ENCODE data around the gene THUMPD1.
"Not testable (repeated sequence)": the region's sequence is repeated elsewhere in the genome, so short reads cannot be mapped to it uniquely, and the experiment has no call there.

The THUMPD1 gene

GRCh38 chr16:20749474-20749873, 7.9 kb upstream of the THUMPD1 start:
- no peak for DNase-seq (ENCODE audit: low read depth in 4 of 4, low spot score in 1 of 4)

GRCh38 chr16:20747030-20747816, 5.6 kb upstream of the THUMPD1 start:
- no peak for DNase-seq (ENCODE audit: low read depth in 4 of 4, low spot score in 1 of 4)

GRCh38 chr16:20746461-20746860, 4.8 kb upstream of the THUMPD1 start:
- no peak for DNase-seq (ENCODE audit: low read depth in 4 of 4, low spot score in 1 of 4)

GRCh38 chr16:20744922-20745440, 3.4 kb upstream of the THUMPD1 start:
- DNase-seq (ENCODE audit: low read depth in 4 of 4, low spot score in 1 of 4) = no peak

GRCh38 chr16:20743591-20743990, 2.0 kb upstream of the THUMPD1 start:
- no peak for DNase-seq (ENCODE audit: low read depth in 4 of 4, low spot score in 1 of 4)

GRCh38 chr16:20740901-20741521, 607 bp downstream of the THUMPD1 start:
- peak; percentile 71 to 86 (median 83) for DNase-seq (ENCODE audit: low read depth in 4 of 4, low spot score in 1 of 4)

- DNase-seq (ENCODE audit: low read depth in 4 of 4, low spot score in 1 of 4) = no peak
Observed at GRCh38 chr16:20740007-20740883, 1.4 kb downstream of the THUMPD1 start.

- no peak for DNase-seq (ENCODE audit: low read depth in 4 of 4, low spot score in 1 of 4)
Observed at GRCh38 chr16:20735490-20735889, 6.1 kb downstream of the THUMPD1 start.

- no peak for DNase-seq (ENCODE audit: low read depth in 4 of 4, low spot score in 1 of 4)
Observed at GRCh38 chr16:20734782-20735181, 6.8 kb downstream of the THUMPD1 start.

GRCh38 chr16:20734056-20734455, 7.6 kb downstream of the THUMPD1 start:
- no peak for DNase-seq (ENCODE audit: low read depth in 4 of 4, low spot score in 1 of 4)

GRCh38 chr16:20729141-20729540, 12.5 kb downstream of the THUMPD1 start:
- DNase-seq (ENCODE audit: low read depth in 4 of 4, low spot score in 1 of 4) = no peak

- DNase-seq (ENCODE audit: low read depth in 4 of 4, low spot score in 1 of 4) = no peak
Observed at GRCh38 chr16:20727181-20727580, 14.4 kb downstream of the THUMPD1 start.

- no peak for DNase-seq (ENCODE audit: low read depth in 4 of 4, low spot score in 1 of 4)
Observed at GRCh38 chr16:20726661-20727060, 15.0 kb downstream of the THUMPD1 start.

- DNase-seq (ENCODE audit: low read depth in 4 of 4, low spot score in 1 of 4) = no peak
Observed at GRCh38 chr16:20720251-20720650, 21.4 kb downstream of the THUMPD1 start.

- not testable (repeated sequence) for DNase-seq (ENCODE audit: low read depth in 4 of 4, low spot score in 1 of 4)
Observed at GRCh38 chr16:20717718-20718117, 23.9 kb downstream of the THUMPD1 start.

- no peak for DNase-seq (ENCODE audit: low read depth in 4 of 4, low spot score in 1 of 4)
Observed at GRCh38 chr16:20711277-20711911, 30.2 kb downstream of the THUMPD1 start.

- not testable (repeated sequence) for DNase-seq (ENCODE audit: low read depth in 4 of 4, low spot score in 1 of 4)
Observed at GRCh38 chr16:20708129-20708528, 33.5 kb downstream of the THUMPD1 start.

- DNase-seq (ENCODE audit: low read depth in 4 of 4, low spot score in 1 of 4) = no peak
Observed at GRCh38 chr16:20707461-20707860, 34.2 kb downstream of the THUMPD1 start.

- not testable (repeated sequence) for DNase-seq (ENCODE audit: low read depth in 4 of 4, low spot score in 1 of 4)
Observed at GRCh38 chr16:20705972-20706371, 35.6 kb downstream of the THUMPD1 start.

GRCh38 chr16:20704281-20704680, 37.3 kb downstream of the THUMPD1 start:
- DNase-seq (ENCODE audit: low read depth in 4 of 4, low spot score in 1 of 4) = no peak

- DNase-seq (ENCODE audit: low read depth in 4 of 4, low spot score in 1 of 4) = not testable (repeated sequence)
Observed at GRCh38 chr16:20701692-20702091, 39.9 kb downstream of the THUMPD1 start.
